ENCODE data around the gene LUC7L2. TPM values are rescaled to one million over a fixed set of nuclear protein-coding genes. Genes with fewer than 3 reads are reported as not detected.
A peak's percentile ranks its signal among the peaks of the same experiment; 100 is the strongest.

Gene LUC7L2
- total RNA-seq, 1 experiment from 2014 or later: 81.2 TPM

- Histone ChIP-seq H2AFZ (ENCODE audit: low read length) (no peak overlapping the region), H3K9me3 (ENCODE audit: control insufficient read depth, low read depth, low read length) (no peaks in the 10 kb centered on the region), H3K27ac (ENCODE audit: insufficient read length, low read depth, low read length) (no peak overlapping the region), H3T11ph (ENCODE audit: low read length) (no peak overlapping the region), H3K14ac (ENCODE audit: insufficient read depth, low read length) (no peak overlapping the region), H3K79me1 (ENCODE audit: insufficient read depth, low read depth, low read length, poor library complexity, severe bottlenecking) (no peaks in the 10 kb centered on the region), H2BK120ac (ENCODE audit: low read depth, low read length, poor library complexity, severe bottlenecking) (no peak overlapping the region), H3K4me1 (ENCODE audit: insufficient read depth, low read length) (peaks cover 5% of the 10 kb centered on the region), H3K4ac (ENCODE audit: low read depth, low read length) (no peak overlapping the region), H3K4me2 (ENCODE audit: insufficient read depth, insufficient read length, low read length) (no peak overlapping the region), H4K91ac (ENCODE audit: insufficient read length, low read depth, low read length) (no peak overlapping the region), H2BK12ac (ENCODE audit: insufficient read length, low read depth, low read length) (no peak overlapping the region), H3K23ac (ENCODE audit: insufficient read length, low read depth, low read length) (no peak overlapping the region), H3K79me2 (ENCODE audit: insufficient read depth, low read length) (peaks cover 20% of the 10 kb centered on the region; the same call in 1 of the 2 replicates), H2BK15ac (ENCODE audit: low read depth, low read length) (no peak overlapping the region), H2AK5ac (ENCODE audit: insufficient read length, low read length) (no peak overlapping the region), H3K9ac (ENCODE audit: extremely low read depth, insufficient read length, low read length) (no peak overlapping the region), H2BK5ac (ENCODE audit: insufficient read length, low read length) (no peak overlapping the region), H3K23me2 (ENCODE audit: insufficient read length, low read depth, low read length, poor library complexity, severe bottlenecking) (no peaks in the 10 kb centered on the region), H3K18ac (ENCODE audit: insufficient read length, low read depth, low read length) (no peak overlapping the region), H3K56ac (ENCODE audit: insufficient read length, low read depth, low read length) (no peak overlapping the region), H2BK20ac (ENCODE audit: low read depth, low read length, poor library complexity, severe bottlenecking) (no peak overlapping the region), H4K8ac (replicated peaks; ENCODE audit: insufficient read length, low read depth, low read length) (no peak overlapping the region), H4K20me1 (ENCODE audit: control insufficient read depth, insufficient read depth, insufficient read length) (no peaks in the 10 kb centered on the region), H4K5ac (ENCODE audit: insufficient read length, low read depth, low read length) (no peak overlapping the region), H3K27me3 (ENCODE audit: insufficient read depth, low read length) (no peaks in the 10 kb centered on the region)
- Mint-ChIP-seq H3K9me3 (no peaks in the 10 kb centered on the region), H3K4me1 (peaks cover 36% of the 10 kb centered on the region in 2 experiments), H3K36me3 (ENCODE audit: insufficient read depth in 1 of 3, low read depth in 3 of 3) (peaks cover 4 to 23% (median 14%) of the 10 kb centered on the region in 3 experiments; a peak in 5 of 7 replicates), H3K27ac (peak overlapping the region in 2 of 3 experiments; percentile 66 to 89; a peak in 3 of 7 replicates), H3K4me3 (no peak overlapping the region), H3K27me3 (ENCODE audit: low read depth) (no peaks in the 10 kb centered on the region)
- no CpG with 5 or more reads among the region's 1 CpG for WGBS (ENCODE audit: extremely low coverage, insufficient read length, low lambda C conversion rate)
- no peak for DNase-seq
- no peak for TF ChIP-seq CTCF (conservative IDR thresholded peaks at IDR 0.05)
Observed at GRCh38 chr7:139370943-139371313, 11.2 kb downstream of the LUC7L2 start.
